Fibroblast of peridontal ligament (primary cell): Measurements from ENCODE around the gene HTT.

ENCODE experiments used
- DNase-seq: peaks from one replicate; pipeline ENCODE4 v3.0.0-alpha.2; 2010; ENCODE audit errors: extremely low read depth

Gene HTT

GRCh38 chr4:3234171-3235029, 159.9 kb downstream of the HTT start:
- DNase-seq: no peak

DNA sequence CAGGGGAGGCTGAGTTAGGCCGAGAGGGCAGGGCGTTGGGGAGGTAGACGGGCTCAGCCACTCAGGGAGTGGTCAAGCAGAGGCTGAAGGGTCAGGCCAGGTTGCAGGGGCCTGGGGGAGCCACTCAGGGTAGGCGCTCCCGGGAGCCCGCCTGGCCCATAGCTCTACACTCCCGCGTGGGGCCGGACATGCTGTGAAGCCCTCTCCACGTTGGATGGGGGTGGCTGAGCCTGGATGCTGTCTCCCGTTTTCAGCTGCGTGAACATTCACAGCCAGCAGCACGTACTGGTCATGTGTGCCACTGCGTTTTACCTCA, 160.5 kb downstream of the HTT start:
- no peak for DNase-seq

DNA sequence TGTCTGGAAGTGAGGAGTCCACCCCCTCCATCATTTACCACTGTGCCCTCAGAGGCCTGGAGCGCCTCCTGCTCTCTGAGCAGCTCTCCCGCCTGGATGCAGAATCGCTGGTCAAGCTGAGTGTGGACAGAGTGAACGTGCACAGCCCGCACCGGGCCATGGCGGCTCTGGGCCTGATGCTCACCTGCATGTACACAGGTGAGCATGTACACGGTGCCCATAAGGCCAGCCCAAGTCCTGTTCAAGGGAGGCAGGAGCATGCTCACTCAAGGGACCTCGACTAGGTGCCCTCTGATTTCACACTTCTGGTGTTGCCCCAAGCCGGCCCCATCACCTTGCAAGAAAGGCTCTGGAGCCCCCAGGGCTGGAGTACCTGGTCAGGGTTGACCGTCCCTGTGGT, 161.1 kb downstream of the HTT start:
- DNase-seq: no peak

- no peak for DNase-seq
These were observed 161.9 kb downstream of the HTT start for GRCh38 chr4:3236326-3236878.

- no peak for DNase-seq
These were observed 162.8 kb downstream of the HTT start for GRCh38 chr4:3237266-3237665.

GRCh38 chr4:3237712-3238560, 163.5 kb downstream of the HTT start:
- DNase-seq: no peak

- no peak for DNase-seq
These were observed 164.2 kb downstream of the HTT start for GRCh38 chr4:3238721-3239120.

GRCh38 chr4:3239303-3239702, 164.8 kb downstream of the HTT start:
- no peak for DNase-seq

GRCh38 chr4:3239998-3240920, 165.8 kb downstream of the HTT start:
- DNase-seq: no peak

DNA sequence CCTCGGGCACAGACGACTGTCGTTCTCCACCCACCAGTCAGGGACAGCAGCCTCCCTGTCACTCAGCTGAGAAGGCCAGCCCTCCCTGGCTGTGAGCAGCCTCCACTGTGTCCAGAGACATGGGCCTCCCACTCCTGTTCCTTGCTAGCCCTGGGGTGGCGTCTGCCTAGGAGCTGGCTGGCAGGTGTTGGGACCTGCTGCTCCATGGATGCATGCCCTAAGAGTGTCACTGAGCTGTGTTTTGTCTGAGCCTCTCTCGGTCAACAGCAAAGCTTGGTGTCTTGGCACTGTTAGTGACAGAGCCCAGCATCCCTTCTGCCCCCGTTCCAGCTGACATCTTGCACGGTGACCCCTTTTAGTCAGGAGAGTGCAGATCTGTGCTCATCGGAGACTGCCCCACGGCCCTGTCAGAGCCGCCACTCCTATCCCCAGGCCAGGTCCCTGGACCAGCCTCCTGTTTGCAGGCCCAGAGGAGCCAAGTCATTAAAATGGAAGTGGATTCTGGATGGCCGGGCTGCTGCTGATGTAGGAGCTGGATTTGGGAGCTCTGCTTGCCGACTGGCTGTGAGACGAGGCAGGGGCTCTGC, 166.5 kb downstream of the HTT start:
- DNase-seq: no peak

- peak; percentile 69 for DNase-seq
These were observed 167.5 kb downstream of the HTT start for GRCh38 chr4:3241898-3242524.

GRCh38 chr4:3243136-3243780, 168.8 kb downstream of the HTT start:
- no peak for DNase-seq

DNA sequence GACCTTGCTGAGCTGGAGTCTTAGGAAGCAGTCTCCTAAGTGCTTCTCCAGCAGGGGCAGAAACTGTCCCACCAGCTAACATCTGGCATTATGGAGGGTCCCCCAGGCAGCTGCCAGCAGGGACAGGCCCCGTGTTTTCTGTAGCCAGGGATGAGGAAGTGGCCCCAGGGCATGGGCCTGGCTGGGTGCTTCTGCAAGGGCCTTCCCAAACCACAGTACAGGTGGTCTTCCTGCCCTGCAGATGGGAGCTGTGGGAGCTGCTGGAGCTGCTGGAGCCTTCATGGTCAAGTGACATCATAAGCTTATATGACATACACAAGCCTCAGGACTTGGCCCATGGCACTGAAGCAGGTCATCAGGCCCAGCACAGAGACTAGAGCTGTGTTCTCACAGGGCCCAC, 169.5 kb downstream of the HTT start:
- DNase-seq: no peak

GRCh38 chr4:3244747-3245146, 170.3 kb downstream of the HTT start:
- DNase-seq: no peak

DNA sequence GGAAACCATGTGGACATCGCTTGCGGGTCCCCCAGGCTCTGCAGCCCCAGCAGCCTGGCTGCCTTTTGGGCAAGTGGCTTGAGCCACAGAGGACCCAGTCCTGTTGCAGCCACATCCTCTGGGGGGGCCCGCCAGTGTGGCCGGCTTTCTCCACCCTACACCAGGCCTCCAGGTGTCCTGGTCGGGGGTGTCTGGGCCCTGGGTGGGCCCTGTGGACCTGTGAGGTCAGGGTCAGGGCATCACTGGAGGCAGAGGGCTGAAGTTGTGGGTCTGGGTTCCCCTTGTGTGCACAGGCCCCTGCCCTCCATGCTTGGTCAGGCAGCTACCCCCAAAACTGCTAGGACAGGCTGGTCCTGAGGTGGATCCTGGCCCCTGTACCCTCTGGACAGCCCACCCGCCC, 171.2 kb downstream of the HTT start:
- no peak for DNase-seq

- no peak for DNase-seq
These were observed 172.2 kb downstream of the HTT start for GRCh38 chr4:3246458-3247398.

DNA sequence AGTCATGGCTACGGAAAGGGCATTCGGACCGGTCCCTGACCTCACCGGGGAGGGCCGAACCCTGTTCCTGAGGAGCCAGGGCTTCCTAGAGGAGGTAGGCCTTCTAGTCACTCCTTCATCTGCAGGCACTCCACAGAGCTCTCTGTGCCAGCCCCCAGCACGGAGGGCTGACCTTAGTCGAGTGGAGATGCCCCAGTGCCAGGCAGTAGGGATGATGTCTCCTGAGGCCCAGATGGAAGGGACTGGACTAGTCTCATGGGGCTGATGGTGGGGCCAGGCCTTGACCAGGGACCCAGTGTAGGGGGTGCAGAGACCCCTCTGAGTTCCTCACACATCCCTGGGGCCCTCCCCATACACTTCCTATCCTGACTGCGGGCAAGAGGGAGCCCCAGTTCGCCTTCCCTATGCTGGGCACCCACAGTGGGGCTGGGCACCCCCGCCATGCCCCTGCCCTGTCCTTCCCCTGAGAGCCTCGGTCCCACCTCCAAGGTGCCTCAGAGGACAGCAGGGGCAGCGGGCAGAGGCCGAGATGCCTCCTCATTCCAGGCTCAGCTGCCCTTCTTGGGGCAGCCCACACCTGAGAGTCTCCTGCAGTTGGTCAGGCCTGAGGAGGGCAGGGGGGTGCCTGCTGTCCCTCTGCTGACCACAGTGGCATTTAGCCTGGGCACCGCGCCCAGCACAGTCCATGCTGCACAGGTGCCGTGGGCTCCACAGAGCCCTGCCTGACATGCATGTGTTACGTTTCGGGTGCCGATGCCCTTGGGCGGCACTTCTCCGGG, 173.1 kb downstream of the HTT start:
- no peak for DNase-seq

GRCh38 chr4:3248178-3248480, 173.6 kb downstream of the HTT start:
- no peak for DNase-seq
